ENCODE results near the gene ADGB. TPM values are rescaled to one million over a fixed set of nuclear protein-coding genes. Genes with fewer than 3 reads are reported as not detected.

The ADGB gene
- total RNA-seq, 2 experiments from 2014 or later = not detected

DNA sequence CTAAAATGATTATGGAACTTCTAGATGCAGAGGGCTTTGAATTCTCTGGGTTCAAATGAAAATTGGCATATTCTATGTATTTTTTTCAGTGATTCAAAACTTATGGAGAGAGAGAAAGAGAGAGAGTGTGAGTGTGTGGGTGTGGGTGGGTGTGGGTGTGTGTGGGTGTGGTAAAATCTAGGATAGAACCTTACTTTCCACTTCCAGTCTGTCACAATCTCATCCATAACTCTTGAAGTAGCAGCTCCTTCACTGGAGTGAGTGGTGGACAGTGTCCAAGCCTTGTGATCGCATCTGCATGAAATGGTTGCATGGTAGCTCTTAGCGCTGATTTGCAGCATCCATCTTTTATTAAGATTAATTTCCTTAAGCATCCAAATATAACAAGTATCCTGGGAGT is 37.7 kb downstream of the ADGB start:
- ChIA-PET CTCF (ENCODE audit: unreplicated experiment) (no interaction called here), POLR2A (no interaction called here)
- H3K27ac ChIP-seq (ENCODE audit: low read depth, low read length, poor library complexity, severe bottlenecking) = no peak overlapping the region
- H3K79me2 ChIP-seq (ENCODE audit: insufficient read depth, low read depth, low read length) = no peaks in the 10 kb centered on the region
- no peaks in the 10 kb centered on the region for H3K9me2 ChIP-seq (ENCODE audit: insufficient read depth, low read length)
- no peak for DNase-seq (ENCODE audit: low spot score)
- no peaks in the 10 kb centered on the region for H3K9me3 ChIP-seq (ENCODE audit: low read length)
- TF ChIP-seq, protein P1, sequence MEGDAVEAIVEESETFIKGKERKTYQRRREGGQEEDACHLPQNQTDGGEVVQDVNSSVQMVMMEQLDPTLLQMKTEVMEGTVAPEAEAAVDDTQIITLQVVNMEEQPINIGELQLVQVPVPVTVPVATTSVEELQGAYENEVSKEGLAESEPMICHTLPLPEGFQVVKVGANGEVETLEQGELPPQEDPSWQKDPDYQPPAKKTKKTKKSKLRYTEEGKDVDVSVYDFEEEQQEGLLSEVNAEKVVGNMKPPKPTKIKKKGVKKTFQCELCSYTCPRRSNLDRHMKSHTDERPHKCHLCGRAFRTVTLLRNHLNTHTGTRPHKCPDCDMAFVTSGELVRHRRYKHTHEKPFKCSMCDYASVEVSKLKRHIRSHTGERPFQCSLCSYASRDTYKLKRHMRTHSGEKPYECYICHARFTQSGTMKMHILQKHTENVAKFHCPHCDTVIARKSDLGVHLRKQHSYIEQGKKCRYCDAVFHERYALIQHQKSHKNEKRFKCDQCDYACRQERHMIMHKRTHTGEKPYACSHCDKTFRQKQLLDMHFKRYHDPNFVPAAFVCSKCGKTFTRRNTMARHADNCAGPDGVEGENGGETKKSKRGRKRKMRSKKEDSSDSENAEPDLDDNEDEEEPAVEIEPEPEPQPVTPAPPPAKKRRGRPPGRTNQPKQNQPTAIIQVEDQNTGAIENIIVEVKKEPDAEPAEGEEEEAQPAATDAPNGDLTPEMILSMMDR (conservative IDR thresholded peaks at IDR 0.05; ENCODE audit: low read length) = no peak
- TF ChIP-seq EZH2phosphoT487 (IDR thresholded peaks at IDR 0.05; ENCODE audit: borderline replicate concordance, low read depth, low read length) = no peak
- H3K4me3 ChIP-seq (ENCODE audit: low read depth, low read length, poor library complexity, severe bottlenecking) = no peak overlapping the region
- H3K36me3 ChIP-seq (ENCODE audit: insufficient read depth, low read length) = no peaks in the 10 kb centered on the region
- no TSS peak for BruUV-seq (replicated peaks)
- no peaks in the 10 kb centered on the region for H4K20me1 ChIP-seq (ENCODE audit: insufficient read depth, low read length)
- intact Hi-C loops (cut with micrococcal nuclease; ENCODE audit: unreplicated experiment) = no loop called here
- H3K4me1 ChIP-seq (ENCODE audit: insufficient read depth, low read length, poor library complexity, severe bottlenecking) = no peaks in the 10 kb centered on the region
- H2AFZ ChIP-seq (ENCODE audit: low read length) = no peak overlapping the region
- H3K4me2 ChIP-seq (ENCODE audit: low read length) = no peak overlapping the region

DNA sequence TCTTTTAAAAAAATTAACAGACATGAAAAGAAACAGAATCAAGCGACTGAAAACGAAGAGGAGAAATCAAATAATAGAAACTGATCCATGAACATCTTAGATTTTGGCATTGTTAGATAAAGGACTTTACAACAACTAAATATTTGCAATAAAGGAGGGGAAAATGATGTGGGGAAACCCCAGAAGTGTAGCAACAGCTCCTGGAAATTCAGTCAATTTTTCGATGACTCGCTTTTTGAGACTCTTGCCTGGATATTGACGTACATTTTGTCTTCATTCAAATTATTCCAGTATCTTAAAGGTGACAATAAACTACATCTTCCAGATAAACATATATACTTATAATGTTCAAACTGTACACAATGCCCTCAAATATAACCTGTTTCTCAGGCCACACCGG is 44.1 kb downstream of the ADGB start:
- ChIA-PET POLR2A (interaction anchor here (0.6 kb wide), 1 partner anchor 25 kb away, joined by 3 read pairs; no protein-coding TSS in a partner anchor), CTCF (ENCODE audit: unreplicated experiment) (no interaction called here)
- no peaks in the 10 kb centered on the region for H3K9me2 ChIP-seq (ENCODE audit: insufficient read depth, low read length)

DNA sequence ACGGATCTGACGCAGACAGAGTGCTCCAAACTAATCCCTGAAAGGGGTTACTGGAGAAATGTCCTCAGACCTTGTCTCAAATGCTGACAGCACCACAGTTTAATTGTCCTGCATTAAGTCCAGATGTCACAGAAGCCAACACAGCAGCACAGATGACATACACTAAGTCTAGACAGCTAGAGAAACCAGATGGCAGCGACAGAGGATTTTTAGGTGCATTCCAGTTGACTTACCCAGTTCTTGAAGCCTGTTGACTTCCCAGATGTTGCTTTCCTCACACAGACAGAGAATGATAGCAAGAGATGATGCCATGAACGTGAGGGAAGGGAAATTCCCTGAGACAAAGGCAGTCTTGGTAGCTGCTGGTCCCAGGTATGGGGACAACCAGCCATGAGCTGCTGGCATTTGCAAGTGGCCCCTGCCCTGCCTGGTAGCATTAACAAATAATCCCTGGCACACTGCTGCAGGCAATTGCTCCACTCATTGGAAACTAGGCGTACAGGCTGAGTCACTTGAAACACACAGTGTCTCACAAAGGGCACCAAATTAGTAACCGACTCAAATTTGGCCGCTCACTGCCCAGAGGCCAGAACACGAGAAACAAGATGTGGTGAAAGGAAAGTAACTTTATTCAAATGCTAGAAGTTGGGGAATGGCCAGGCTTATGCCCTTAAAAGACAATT is 52.2 kb downstream of the ADGB start:
- no peaks in the 10 kb centered on the region for H3K36me3 ChIP-seq (ENCODE audit: insufficient read depth, low read length)
- H3K4me1 ChIP-seq (ENCODE audit: insufficient read depth, low read length, poor library complexity, severe bottlenecking) = no peaks in the 10 kb centered on the region
- no TSS peak for BruUV-seq (replicated peaks)
- no peaks in the 10 kb centered on the region for H3K9me3 ChIP-seq (ENCODE audit: low read length)
- no peaks in the 10 kb centered on the region for H3K79me2 ChIP-seq (ENCODE audit: insufficient read depth, low read depth, low read length)
- no peak overlapping the region for H3K27ac ChIP-seq (ENCODE audit: low read depth, low read length, poor library complexity, severe bottlenecking)
- H3K9me2 ChIP-seq (ENCODE audit: insufficient read depth, low read length) = no peaks in the 10 kb centered on the region
- no peaks in the 10 kb centered on the region for H4K20me1 ChIP-seq (ENCODE audit: insufficient read depth, low read length)
- H2AFZ ChIP-seq (ENCODE audit: low read length) = no peak overlapping the region
- intact Hi-C loops (cut with micrococcal nuclease; ENCODE audit: unreplicated experiment) = no loop called here
- CTCF ChIA-PET (ENCODE audit: unreplicated experiment) = no interaction called here
- no peak overlapping the region for H3K4me2 ChIP-seq (ENCODE audit: low read length)
- POLR2A ChIA-PET = no interaction called here
- TF ChIP-seq, protein P1 (conservative IDR thresholded peaks at IDR 0.05; ENCODE audit: low read length) = no peak
- no peak for TF ChIP-seq EZH2phosphoT487 (IDR thresholded peaks at IDR 0.05; ENCODE audit: borderline replicate concordance, low read depth, low read length)
- no peak overlapping the region for H3K4me3 ChIP-seq (ENCODE audit: low read depth, low read length, poor library complexity, severe bottlenecking)
- no peak for DNase-seq (ENCODE audit: low spot score)

More for the DNA sequence above, 44.1 kb downstream of the ADGB start:
- Histone ChIP-seq H3K36me3 (ENCODE audit: insufficient read depth, low read length) (no peaks in the 10 kb centered on the region), H3K9me3 (ENCODE audit: low read length) (no peaks in the 10 kb centered on the region), H4K20me1 (ENCODE audit: insufficient read depth, low read length) (no peaks in the 10 kb centered on the region), H3K27ac (ENCODE audit: low read depth, low read length, poor library complexity, severe bottlenecking) (no peak overlapping the region), H2AFZ (ENCODE audit: low read length) (no peak overlapping the region), H3K4me3 (ENCODE audit: low read depth, low read length, poor library complexity, severe bottlenecking) (no peak overlapping the region), H3K79me2 (ENCODE audit: insufficient read depth, low read depth, low read length) (no peaks in the 10 kb centered on the region), H3K4me1 (ENCODE audit: insufficient read depth, low read length, poor library complexity, severe bottlenecking) (no peaks in the 10 kb centered on the region), H3K4me2 (ENCODE audit: low read length) (no peak overlapping the region)
- no peak for DNase-seq (ENCODE audit: low spot score)
- no TSS peak for BruUV-seq (replicated peaks)
- intact Hi-C loops (cut with micrococcal nuclease; ENCODE audit: unreplicated experiment) = no loop called here
- TF ChIP-seq, protein P1 (conservative IDR thresholded peaks at IDR 0.05; ENCODE audit: low read length) = no peak
- no peak for TF ChIP-seq EZH2phosphoT487 (IDR thresholded peaks at IDR 0.05; ENCODE audit: borderline replicate concordance, low read depth, low read length)

Measured in OCI-LY7 (cell line).